ENCODE results near the gene COA5. TPM values are rescaled to one million over a fixed set of nuclear protein-coding genes. Genes with fewer than 3 reads are reported as not detected.

Gene COA5
- total RNA-seq, 1 donor from 2014 or later = 20.6 TPM

DNA sequence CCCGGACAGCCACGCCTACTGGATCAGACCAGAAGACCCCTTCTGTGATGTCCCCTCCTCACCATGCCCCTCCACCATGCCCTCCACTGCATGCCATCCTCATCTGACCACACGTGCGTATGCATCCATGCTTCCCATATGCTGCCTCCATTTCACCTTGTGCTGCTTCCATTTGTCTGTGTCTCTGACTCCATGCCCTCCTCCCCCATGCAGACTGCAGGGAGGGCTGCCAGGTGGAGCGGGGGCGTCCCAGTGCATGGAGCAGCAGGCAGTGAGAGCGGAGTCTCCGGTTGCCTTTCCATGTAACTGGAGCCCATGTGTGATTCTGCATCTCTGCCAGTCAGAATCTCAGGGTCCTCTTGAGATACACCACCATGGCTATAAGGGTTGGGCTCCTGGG is 52.6 kb downstream of the COA5 start:
- no peak for DNase-seq (ENCODE audit: extremely low read depth, low read depth, low spot score)

DNA sequence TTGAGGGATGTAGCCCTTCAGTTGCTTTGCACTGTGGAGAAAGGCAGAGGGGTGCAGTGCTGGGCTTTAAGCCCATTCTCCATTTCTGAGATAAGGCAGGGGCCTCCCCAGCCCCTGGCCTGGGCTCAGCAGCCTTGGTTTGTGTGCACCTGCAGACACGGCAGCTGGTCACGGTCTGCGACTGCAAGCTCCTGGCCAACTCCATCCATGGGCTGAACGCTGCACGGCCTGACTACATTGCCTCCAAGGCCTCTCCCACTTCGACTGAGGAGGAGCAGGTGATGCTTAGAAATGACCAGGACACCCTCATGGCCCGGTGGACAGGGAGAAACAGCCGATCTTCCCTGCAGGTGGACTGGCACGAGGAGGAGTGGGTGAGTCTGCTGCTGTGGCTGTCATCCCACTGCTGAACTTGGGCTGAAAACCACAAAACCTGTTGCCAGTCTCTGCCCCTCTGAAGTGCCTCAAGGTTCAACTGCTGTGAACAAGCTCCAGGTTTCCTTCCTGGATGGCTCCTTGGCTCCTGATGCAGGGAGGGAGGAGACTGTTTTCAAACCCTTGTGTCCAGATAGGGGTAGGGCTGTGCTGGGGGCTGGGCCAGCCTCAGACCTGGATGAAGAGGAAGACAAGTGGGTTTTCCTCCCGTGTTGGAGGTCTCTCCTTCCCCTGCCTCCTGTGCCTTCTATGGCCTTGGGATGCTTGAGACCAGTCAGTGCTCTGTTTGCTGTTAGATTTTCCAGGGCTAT is 54.0 kb downstream of the COA5 start:
- DNase-seq (ENCODE audit: extremely low read depth, low read depth, low spot score) = no peak

DNA sequence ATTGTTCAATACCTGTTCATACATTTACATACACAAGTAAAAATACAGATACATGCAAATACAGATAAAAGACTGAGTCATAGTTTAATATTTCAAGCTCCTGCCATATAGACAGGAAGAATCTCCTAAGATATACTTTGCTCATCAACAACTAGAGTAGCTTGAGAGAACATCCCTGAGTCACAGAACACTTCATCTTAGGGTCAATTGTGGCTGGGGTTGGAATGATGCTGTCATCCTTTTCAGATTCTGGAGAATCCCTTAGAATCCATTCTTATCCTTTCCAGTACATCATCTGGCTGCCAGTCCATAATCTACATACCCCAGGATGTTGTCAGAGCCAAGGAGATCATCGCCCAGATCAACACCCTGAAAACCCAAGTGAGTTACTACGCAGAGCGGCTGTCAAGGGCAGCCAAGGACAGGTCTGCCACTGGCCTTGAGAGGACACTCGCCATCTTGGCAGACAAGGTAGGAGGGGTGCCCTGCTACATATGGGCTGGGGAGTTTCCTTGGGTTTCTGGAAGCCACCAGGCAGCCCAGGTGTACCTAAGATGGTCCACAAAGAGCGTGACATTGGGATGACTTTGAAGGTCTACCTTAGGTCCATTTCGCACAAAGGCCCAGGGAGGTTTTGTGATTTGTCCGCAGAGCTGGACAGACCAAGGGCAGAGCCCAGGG is 55.7 kb downstream of the COA5 start:
- DNase-seq (ENCODE audit: extremely low read depth, low read depth, low spot score) = no peak

DNA sequence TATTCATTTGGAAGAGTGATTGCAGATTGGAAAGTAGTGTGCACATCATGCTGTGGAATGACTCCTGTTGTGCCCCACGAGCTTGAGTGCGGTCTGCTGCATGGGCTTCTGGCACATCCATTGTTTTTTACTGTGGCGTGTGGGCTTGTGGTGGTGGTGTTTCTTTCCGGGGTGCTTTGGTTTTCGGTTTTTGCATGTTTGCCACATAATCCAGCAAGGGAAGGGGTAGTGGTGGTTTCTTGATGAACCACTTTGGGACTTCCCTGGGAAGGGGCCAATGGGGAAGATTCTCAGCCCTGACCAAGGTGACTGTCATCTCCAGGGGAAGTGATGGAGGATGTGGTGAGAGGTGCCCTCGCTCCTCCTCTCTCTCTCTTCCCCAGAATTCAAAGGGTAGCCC is 57.0 kb downstream of the COA5 start:
- no peak for DNase-seq (ENCODE audit: extremely low read depth, low read depth, low spot score)

DNA sequence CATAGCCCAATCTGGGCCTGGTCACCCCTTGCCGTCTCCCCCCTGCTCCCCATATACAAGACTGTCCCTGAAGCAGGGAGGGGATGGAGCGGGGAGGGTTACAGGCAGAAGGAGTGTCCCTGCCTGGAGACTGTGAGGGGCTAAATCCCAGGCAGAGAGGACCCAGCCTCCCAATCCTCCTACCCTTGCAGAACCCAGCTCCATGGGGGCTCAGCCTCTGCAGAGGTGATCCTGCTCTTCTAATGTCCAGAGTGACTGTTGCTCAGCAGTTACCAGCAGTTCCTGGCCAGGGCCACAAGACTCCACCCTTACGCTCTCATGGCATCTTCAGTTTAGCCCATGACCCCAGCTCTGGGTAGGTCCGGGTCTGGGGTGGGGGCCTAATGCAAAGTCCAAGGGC is 58.1 kb downstream of the COA5 start:
- DNase-seq (ENCODE audit: extremely low read depth, low read depth, low spot score) = no peak

Other genes starting within 250 kb of the COA5 start
- 21.9 and 30.6 TPM in 2 replicates for gene INPP4A, start 163.7 kb downstream of the COA5 start, total RNA-seq
- gene UNC50, start 77 bp upstream of the COA5 start, total RNA-seq = 38.1 and 46.3 TPM in 2 replicates
- gene MGAT4A, start 122.6 kb upstream of the COA5 start, total RNA-seq = 60.4 and 68.4 TPM in 2 replicates

Data from glomerular endothelial cell (primary cell).